GM19193 (cell line): ENCODE measurements around the gene PYGL.

ENCODE experiments used
- POLR2A ChIP-seq: IDR thresholded peaks from 4 replicates; pipeline ENCODE4 v1.6.1; 2011; ENCODE audit not compliant: insufficient read depth, insufficient read length; ENCODE audit errors: extremely low read depth

PYGL gene

GRCh38 chr14:50964683-50965390, 20.6 kb upstream of the PYGL start:
- no peak for TF ChIP-seq POLR2A

GRCh38 chr14:50963919-50964318, 19.6 kb upstream of the PYGL start:
- TF ChIP-seq POLR2A: no peak

GRCh38 chr14:50961605-50962221, 17.4 kb upstream of the PYGL start:
- no peak for TF ChIP-seq POLR2A

GRCh38 chr14:50957296-50957695, 13.0 kb upstream of the PYGL start:
- no peak for TF ChIP-seq POLR2A

- no peak for TF ChIP-seq POLR2A
Observed at GRCh38 chr14:50955373-50956043, 11.2 kb upstream of the PYGL start.

GRCh38 chr14:50954811-50955372, 10.6 kb upstream of the PYGL start:
- no peak for TF ChIP-seq POLR2A

- TF ChIP-seq POLR2A: no peak
Observed at GRCh38 chr14:50953502-50953901, 9.2 kb upstream of the PYGL start.

- TF ChIP-seq POLR2A: no peak
Observed at GRCh38 chr14:50951032-50951431, 6.7 kb upstream of the PYGL start.

- no peak for TF ChIP-seq POLR2A
Observed at GRCh38 chr14:50948205-50948604, 3.9 kb upstream of the PYGL start.

GRCh38 chr14:50947446-50947845, 3.2 kb upstream of the PYGL start:
- TF ChIP-seq POLR2A: no peak

GRCh38 chr14:50946234-50946935, 2.1 kb upstream of the PYGL start:
- no peak for TF ChIP-seq POLR2A

- TF ChIP-seq POLR2A: no peak
Observed at GRCh38 chr14:50944647-50945413, 547 bp upstream of the PYGL start.

GRCh38 chr14:50943261-50943942, 881 bp downstream of the PYGL start:
- TF ChIP-seq POLR2A: no peak

GRCh38 chr14:50941151-50941550, 3.1 kb downstream of the PYGL start:
- TF ChIP-seq POLR2A: no peak

- TF ChIP-seq POLR2A: no peak
Observed at GRCh38 chr14:50937800-50938199, 6.5 kb downstream of the PYGL start.

GRCh38 chr14:50937325-50937724, 7.0 kb downstream of the PYGL start:
- TF ChIP-seq POLR2A: no peak
